ENCODE measurements around the gene C10orf53. TPM values are rescaled to one million over a fixed set of nuclear protein-coding genes. Genes with fewer than 3 reads are reported as not detected.

Gene C10orf53
- total and polyA plus RNA-seq, 2 of the 4 experiments (the other 2 are of a cell fraction): not detected

DNA sequence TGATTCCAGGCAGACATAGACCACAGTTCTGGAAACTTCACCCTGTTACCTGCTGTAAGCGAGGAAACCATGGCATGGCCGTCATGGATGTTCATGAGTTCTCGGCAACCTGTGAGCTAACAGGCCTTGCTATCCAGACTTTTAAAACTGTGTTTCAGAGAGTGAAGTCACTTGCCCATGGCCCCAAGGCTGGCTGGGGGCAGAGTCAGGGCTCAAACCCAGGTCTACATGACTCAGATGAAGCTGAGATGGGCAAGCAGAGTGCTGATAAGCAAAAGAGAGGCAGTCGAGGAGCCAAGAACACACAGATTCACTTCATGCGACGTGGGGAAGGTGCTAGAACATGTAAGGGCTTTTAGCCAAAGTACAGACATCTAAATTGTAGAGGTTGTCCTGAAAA is 31.5 kb downstream of the C10orf53 start:
- H2AK5ac ChIP-seq (ENCODE audit: low read depth, low read length): no peak overlapping the region
- no TSS peak for BruUV-seq (replicated peaks)
- in situ Hi-C loops (cut with MboI; ENCODE audit: low sequenced_read_pairs): no loop called here
- H4K5ac ChIP-seq (ENCODE audit: low read depth, low read length): no peak overlapping the region
- H3K23ac ChIP-seq (ENCODE audit: low read depth, low read length): no peak overlapping the region
- no peak overlapping the region for H2AK9ac ChIP-seq (replicated peaks; ENCODE audit: low read depth, low read length, poor library complexity)
- no peak overlapping the region for H3K4me2 ChIP-seq (ENCODE audit: low read depth, low read length)
- H2BK5ac ChIP-seq (ENCODE audit: low read depth, low read length, poor library complexity, severe bottlenecking): no peak overlapping the region
- no peak overlapping the region for H4K8ac ChIP-seq (ENCODE audit: low read depth in 2 of 2, low read length in 2 of 2)
- H3K14ac ChIP-seq (replicated peaks; ENCODE audit: low read depth, low read length): no peak overlapping the region
- no peak for ATAC-seq (ENCODE audit: low read depth)
- H3K27ac ChIP-seq (ENCODE audit: insufficient read depth, low read length): no peak overlapping the region
- H3K4ac ChIP-seq (ENCODE audit: low read depth, low read length): no peak overlapping the region
- no peak for DNase-seq
- H4K91ac ChIP-seq (ENCODE audit: insufficient read depth, low read depth, low read length): no peak overlapping the region
- no peak overlapping the region for H3K4me3 ChIP-seq (ENCODE audit: insufficient read depth, low read depth, low read length)
- H3K9me3 ChIP-seq (ENCODE audit: control insufficient read depth, insufficient read depth, low read length): no peaks in the 10 kb centered on the region
- ChIA-PET POLR2A (ENCODE audit: unreplicated experiment) (no interaction called here), CTCF (no interaction called here)
- H4K20me1 ChIP-seq (ENCODE audit: insufficient read depth, low read length): no peaks in the 10 kb centered on the region
- H2BK20ac ChIP-seq (ENCODE audit: low read depth, low read length): no peak overlapping the region
- no peaks in the 10 kb centered on the region for H3K79me1 ChIP-seq (ENCODE audit: low read depth in 1 of 2, low read length in 2 of 2)
- no peak overlapping the region for H2AFZ ChIP-seq (replicated peaks; ENCODE audit: low read length, poor library complexity)
- H3K4me1 ChIP-seq (ENCODE audit: control insufficient read depth, insufficient read depth, low read length): no peaks in the 10 kb centered on the region
- no peak overlapping the region for H3K56ac ChIP-seq (ENCODE audit: extremely low read depth, insufficient read depth, low read length)
- no peak overlapping the region for H2BK15ac ChIP-seq (ENCODE audit: low read depth, low read length)
- no peak overlapping the region for H3K18ac ChIP-seq (ENCODE audit: low read depth, low read length)
- dilution Hi-C loops (cut with HindIII; ENCODE audit: low sequenced_read_pairs, unreplicated experiment): no loop called here
- intact Hi-C loops (cut with micrococcal nuclease): no loop called here
- TF ChIP-seq FOS (IDR thresholded peaks at IDR 0.05; ENCODE audit: low read depth, low read length) (no peak), NFE2L2 (IDR thresholded peaks at IDR 0.05; ENCODE audit: low read depth, low read length) (no peak), RAD21 (IDR thresholded peaks at IDR 0.05; ENCODE audit: low read length) (no peak), BHLHE40 (IDR thresholded peaks at IDR 0.05; ENCODE audit: low read depth, low read length) (no peak), MAFK (IDR thresholded peaks at IDR 0.05; ENCODE audit: low read depth, low read length) (no peak)
- H3K9ac ChIP-seq (ENCODE audit: low read depth, low read length): no peak overlapping the region
- no peaks in the 10 kb centered on the region for H3K36me3 ChIP-seq (ENCODE audit: control insufficient read depth, insufficient read depth, low read length)
- WGBS, 2 experiments (ENCODE audit: extremely low coverage in 2 of 2, insufficient read length in 1 of 2): 76% methylated on average over 3 of the region's 6 CpGs; no CpG with 5 or more reads in 1 of the 2 experiments
- no peak overlapping the region for H2BK120ac ChIP-seq (ENCODE audit: low read depth, low read length)
- no peaks in the 10 kb centered on the region for H3K9me1 ChIP-seq (ENCODE audit: insufficient read depth, low read length)
- H3K27me3 ChIP-seq (ENCODE audit: control insufficient read depth, insufficient read depth, low read length): no peaks in the 10 kb centered on the region

Measured in IMR-90 (cell line).